Activated naive CD4-positive, alpha-beta T cell (primary cell): ENCODE data around the gene GRB7.
"Not testable (repeated sequence)": the region's sequence is repeated elsewhere in the genome, so short reads cannot be mapped to it uniquely, and the experiment has no call there.

Source experiments
- DNase-seq, 4 experiments: peaks; one replicate each; lab custom pipeline; 2025; lab: John Stamatoyannopoulos, UW

The GRB7 gene

GRCh38 chr17:39752241-39752881 is 14.6 kb downstream of the GRB7 start:
- no peak for DNase-seq

GRCh38 chr17:39753514-39754160 is 15.9 kb downstream of the GRB7 start:
- DNase-seq = peak; percentile 64 to 73 (median 69)

DNA sequence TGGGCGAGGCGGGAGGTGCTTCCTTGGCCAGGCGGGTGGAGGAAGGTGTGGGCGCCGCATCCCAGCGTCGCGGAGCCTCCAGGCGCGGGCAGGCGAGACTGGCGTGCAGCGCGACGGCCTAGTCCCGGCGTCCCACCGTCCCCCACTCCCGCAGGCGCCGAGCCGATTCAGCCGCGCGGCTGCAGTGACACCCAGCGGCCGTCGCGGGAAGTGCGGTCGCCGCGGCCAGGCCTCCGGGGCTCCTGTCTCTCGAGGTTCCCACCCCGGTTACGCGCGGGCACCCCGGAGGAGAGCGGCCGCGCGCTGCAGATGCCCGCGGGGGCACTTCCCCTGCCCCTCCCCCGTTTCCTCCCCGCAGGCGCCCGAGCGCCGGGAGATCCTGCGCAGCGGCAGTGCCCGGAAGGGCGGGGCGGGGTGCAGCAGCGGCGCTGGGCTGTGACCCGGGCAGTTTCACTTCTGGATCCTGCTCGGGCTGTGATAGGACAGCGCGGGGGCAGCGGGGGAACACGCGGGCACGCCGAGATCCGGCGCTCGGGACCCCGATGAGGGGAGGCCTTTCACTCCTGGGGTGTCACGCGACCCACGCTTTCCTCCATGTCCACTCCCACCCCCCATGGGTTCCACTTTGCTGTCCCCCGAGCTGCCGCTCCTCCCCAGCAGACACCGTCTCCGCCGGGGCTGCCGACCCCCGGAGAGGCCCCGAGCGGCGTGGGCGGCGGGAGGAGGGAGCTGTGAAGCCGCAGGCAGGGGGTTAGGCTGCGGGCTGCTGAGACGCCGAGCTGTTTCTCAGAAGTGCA is 16.6 kb downstream of the GRB7 start:
- peak; percentile 74 to 97 (median 86) for DNase-seq

DNA sequence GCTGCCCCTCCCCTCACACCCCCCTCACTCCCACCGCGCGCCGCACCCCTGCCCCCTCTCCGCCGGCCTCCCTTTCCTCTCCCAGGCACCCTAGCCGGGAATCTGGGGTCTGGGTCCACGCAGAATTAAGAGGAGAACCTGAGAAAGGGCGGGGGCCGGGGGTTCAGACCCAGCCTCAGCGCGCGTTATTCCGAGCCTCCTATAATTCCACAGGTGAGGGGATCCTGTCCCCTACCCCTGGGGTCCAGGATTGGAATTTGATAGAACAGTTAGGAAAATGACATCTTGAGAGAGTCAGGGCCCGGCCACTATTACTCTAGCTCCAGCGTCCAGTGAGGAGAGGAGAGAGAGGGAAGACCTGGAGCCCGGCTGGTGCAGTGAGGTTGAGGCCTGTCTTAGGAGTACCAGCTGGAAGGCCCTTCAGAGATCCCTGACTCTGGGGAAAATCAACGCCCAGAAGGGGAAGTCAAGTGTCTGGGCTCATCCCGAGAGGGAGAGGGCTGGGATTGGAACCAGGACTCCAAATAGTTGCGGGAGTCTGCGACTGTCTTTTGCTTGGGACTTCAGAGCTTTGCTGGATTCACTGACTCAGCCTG is 17.3 kb downstream of the GRB7 start:
- DNase-seq = no peak

DNA sequence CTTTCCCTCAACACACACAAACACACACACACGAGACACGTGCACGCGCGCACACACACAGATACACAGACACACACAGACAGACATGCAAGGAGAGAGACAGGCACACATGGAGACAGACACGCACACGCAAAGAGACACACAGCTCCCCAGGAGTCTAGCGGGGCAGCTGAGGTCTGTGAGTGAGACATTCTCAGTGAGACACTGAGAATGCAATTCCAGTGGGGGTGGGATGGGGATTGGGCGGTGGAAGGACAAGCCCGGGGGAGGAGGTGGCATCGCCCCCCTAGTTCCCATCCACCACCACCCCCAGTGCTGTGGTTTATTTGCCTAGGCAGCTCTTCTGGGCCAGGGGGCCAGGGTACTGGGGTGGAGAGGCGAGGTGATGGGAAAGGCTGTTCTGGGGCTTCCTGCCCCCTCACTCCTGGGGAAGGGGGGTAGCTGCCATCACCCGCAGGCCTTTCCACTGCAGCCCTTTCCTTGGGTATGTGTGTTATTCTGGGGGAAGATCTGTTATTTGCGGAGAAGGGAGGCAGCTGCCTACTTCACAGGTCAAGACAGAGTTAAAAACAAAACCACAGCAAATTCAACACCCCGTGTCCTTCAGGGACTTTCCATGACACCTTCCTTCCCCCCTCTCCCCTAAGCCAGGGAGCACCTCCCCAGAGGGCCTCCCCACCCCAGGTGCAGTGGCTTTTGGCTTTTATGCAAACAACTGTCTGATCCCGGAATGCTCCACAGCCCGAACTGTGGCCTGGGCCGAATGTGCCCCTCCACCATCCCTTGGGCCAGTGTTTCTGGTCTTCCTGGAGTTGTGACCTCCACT is 18.0 kb downstream of the GRB7 start:
- DNase-seq = peak in 2 of 4 experiments; percentile 37 to 43

DNA sequence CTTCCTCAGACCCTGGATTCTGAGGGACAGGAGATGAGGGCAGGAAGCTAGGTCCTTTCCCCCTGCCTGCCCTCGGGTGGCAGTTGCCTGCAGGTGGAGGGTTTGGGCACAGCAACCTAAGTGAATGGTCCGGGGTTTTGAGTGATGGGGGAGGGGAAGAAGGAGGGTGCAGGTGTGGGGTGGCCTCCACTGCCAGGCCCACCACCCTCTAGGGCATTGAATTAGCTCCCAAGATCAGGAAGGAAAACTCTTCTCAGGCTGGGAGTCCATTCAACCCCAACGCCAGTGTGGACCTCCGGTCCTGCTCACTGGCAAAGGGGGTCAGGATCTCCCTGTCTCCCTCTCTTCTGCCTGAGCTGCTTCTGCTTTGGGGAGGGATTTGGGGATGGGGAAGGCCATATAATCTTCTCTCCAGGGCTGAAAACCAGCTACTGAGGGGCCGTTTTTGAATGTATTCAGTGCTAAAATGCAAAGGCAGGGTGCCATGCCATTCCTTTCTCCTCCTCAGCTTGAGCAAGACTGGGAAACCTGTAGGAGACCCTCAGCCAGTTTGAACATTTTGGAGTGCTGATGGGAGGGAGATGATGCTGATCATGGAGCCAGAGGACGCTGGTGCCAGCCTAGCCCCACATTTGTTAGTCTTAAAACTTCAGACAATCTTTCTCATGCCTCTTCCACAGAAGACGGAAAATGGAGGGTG is 18.8 kb downstream of the GRB7 start:
- no peak for DNase-seq

DNA sequence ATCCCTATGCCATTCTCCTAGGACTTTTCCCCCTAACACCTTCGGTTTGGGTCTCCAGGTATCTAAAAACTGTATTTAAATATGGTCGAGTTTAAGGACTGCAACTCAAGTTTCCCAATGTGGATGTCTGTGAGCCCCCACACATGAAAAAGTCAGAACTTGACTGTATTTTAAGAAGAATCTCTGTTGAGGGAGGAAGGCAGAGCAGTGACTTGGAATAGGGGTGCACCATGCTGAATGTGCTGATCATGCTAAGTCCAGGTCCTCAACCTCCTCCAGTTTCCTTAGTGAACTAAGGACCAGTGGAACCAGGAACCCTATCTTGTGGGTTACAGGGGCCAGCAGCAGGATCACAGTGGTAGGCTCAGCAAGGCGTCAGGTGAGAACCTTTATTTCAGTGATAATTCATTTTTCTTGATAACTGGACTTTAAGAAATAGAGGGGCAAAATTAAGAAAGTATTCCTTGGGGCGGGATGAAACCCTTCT is 19.5 kb downstream of the GRB7 start:
- DNase-seq = no peak

- no peak for DNase-seq
These were observed 20.5 kb downstream of the GRB7 start for GRCh38 chr17:39757931-39758873.

DNA sequence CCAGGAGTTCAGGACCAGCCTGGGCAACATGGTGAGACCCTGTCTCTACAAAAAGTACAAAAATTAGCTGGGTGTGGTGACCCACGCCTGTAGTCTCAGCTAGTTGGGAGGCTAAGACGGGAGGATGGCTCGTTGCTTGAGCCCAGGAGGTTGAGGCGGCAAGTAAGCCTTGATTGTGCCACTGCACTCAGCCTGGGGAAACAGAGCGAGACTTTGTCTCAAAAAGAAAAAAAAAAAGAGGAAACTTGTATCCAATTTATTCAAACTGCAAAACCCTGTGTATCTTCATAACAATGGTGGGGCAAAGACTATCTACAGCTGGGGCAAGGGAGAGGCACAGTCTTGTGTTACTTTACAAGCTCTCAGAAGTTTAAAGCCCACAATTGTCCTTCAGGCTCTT is 21.5 kb downstream of the GRB7 start:
- no peak for DNase-seq

DNA sequence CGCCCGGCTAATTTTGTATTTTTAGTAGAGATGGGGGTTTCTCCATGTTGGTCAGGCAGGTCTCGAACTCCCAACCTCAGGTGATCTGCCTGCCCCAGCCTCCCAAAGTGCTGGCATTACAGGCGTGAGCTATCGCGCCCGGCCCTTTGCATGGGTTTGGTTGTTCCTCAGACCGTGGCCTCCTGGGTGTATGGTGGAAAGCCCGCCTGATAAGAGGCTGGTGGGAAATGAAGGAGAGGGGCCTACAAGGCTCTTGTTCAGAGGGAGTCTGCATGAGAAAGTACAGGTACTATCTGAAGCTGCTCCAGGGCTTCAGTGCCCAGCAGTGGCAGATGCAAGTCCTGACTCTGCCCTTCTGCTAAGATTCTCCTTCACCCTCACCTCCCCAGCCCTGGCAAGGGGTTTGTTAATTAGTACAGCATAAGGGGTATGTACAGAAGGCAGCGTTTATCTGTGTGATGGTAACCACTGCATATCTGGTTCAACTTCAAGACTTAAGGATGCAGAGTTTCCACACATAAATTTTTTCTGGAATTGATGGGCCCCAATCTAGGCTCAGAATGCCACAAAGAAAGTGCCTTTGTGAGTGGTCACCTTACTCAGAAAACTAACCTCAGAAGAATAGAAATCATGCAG is 24.2 kb downstream of the GRB7 start:
- DNase-seq = no peak

GRCh38 chr17:39763051-39763820 is 25.5 kb downstream of the GRB7 start:
- no peak for DNase-seq

DNA sequence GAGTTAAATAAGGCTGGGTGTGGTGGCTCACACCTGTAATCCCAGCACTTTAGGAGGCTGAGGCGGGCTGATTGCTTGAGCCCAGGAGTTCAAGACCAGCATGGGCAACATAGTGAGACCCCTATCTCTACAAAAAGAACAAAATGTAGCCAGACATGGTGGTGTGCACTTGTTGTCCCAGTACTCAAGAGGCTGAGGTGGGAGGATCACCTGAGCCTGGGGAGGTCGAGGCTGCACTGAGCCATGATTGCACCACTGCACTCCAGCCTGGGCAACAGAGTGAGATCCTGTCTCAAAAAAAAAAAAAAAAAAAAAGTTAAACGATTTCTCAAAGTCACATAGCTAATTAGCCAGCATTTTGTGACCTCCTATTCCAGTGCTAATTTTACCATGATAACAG is 26.4 kb downstream of the GRB7 start:
- DNase-seq = not testable (repeated sequence)

- no peak for DNase-seq
These were observed 27.4 kb downstream of the GRB7 start for GRCh38 chr17:39765175-39765574.

GRCh38 chr17:39765766-39766165 is 28.0 kb downstream of the GRB7 start:
- no peak for DNase-seq

- no peak for DNase-seq
These were observed 29.4 kb downstream of the GRB7 start for GRCh38 chr17:39767147-39767546.

DNA sequence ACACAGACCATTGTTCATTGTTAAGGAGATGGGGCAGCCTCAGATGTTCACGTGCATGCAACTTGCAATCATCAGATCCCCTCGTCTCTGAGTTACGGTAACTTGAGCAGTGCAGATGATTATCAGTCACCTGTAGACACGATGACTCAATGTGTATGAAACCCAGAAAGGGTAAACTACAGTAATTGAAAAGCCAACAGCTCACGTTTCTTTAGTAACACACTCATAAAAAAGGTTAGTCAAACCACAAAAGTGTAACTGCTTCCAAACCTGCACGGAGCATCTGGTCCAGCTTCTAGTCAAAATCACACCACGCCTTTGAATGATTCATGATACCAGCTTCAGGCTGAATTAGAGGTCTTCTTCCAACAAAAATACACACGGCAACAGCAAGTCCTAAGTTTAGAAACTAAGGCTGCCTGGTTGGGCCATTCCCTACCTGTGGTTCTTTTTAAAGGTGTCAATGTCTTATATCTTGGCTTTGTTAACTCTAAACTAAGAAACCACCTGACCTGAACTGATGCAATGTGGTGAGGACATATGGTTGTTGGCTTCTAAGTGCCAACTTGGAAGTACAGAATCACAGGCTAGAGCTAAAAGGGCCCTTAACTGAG is 32.3 kb downstream of the GRB7 start:
- DNase-seq = peak in 1 of 4 experiments; percentile 37

DNA sequence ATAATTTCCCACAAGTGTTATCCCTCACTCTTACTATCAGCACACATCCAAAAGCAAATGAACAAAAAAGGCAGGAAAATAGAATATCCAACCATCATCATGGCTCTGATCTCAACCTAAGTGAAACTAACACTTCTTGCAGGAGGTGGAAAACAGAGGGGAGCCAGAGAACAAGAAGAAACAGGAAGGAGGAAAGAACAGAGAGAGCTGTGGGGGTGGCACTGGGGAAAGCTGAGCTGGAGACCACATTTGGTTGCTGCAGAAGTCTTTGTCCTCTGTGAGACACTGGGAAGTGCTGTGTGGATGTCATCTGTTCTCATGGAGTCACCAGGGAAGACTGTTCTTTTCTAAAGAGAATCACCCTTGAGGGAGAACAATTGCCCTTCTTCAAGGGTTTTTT is 34.7 kb downstream of the GRB7 start:
- DNase-seq = no peak
